HG03439 (cell line): Measurements from ENCODE around the gene PTPRJ.
"Not testable (repeated sequence)": the region's sequence is repeated elsewhere in the genome, so short reads cannot be mapped to it uniquely, and the experiment has no call there.

ENCODE experiments used
- ATAC-seq: cut with Tn5 transposase; IDR thresholded peaks from one replicate; pipeline ENCODE4 v1.9.1; 2021; ENCODE audit warnings: mild to moderate bottlenecking, moderate library complexity; ENCODE audit not compliant: unreplicated experiment

Gene PTPRJ

GRCh38 chr11:48017105-48017830 is 36.9 kb downstream of the PTPRJ start:
- no peak for ATAC-seq

GRCh38 chr11:48017831-48018527 is 37.6 kb downstream of the PTPRJ start:
- ATAC-seq = no peak

GRCh38 chr11:48018528-48019216 is 38.3 kb downstream of the PTPRJ start:
- no peak for ATAC-seq

GRCh38 chr11:48019217-48019584 is 38.8 kb downstream of the PTPRJ start:
- no peak for ATAC-seq

GRCh38 chr11:48019595-48019994 is 39.2 kb downstream of the PTPRJ start:
- ATAC-seq = no peak

- peak; percentile 66 for ATAC-seq
Measured at GRCh38 chr11:48020092-48020755, 39.9 kb downstream of the PTPRJ start.

GRCh38 chr11:48021201-48021820 is 41.0 kb downstream of the PTPRJ start:
- not testable (repeated sequence) for ATAC-seq

- ATAC-seq = no peak
Measured at GRCh38 chr11:48022445-48022844, 42.1 kb downstream of the PTPRJ start.

GRCh38 chr11:48023608-48024007 is 43.2 kb downstream of the PTPRJ start:
- ATAC-seq = not testable (repeated sequence)

- ATAC-seq = no peak
Measured at GRCh38 chr11:48024635-48025071, 44.3 kb downstream of the PTPRJ start.

- no peak for ATAC-seq
Measured at GRCh38 chr11:48025293-48025983, 45.1 kb downstream of the PTPRJ start.

- ATAC-seq = no peak
Measured at GRCh38 chr11:48025984-48026340, 45.6 kb downstream of the PTPRJ start.

GRCh38 chr11:48028914-48029680 is 48.7 kb downstream of the PTPRJ start:
- no peak for ATAC-seq

GRCh38 chr11:48029681-48030290 is 49.4 kb downstream of the PTPRJ start:
- no peak for ATAC-seq

GRCh38 chr11:48031602-48032001 is 51.2 kb downstream of the PTPRJ start:
- ATAC-seq = no peak

GRCh38 chr11:48032721-48033120 is 52.4 kb downstream of the PTPRJ start:
- no peak for ATAC-seq

- ATAC-seq = no peak
Measured at GRCh38 chr11:48033918-48034341, 53.6 kb downstream of the PTPRJ start.

- no peak for ATAC-seq
Measured at GRCh38 chr11:48034926-48035871, 54.8 kb downstream of the PTPRJ start.
